Keratinocyte (primary cell): ENCODE measurements around the gene SEMA4A. TPM values are rescaled to one million over a fixed set of nuclear protein-coding genes. Genes with fewer than 3 reads are reported as not detected.

Source experiments
- DNase-seq: peaks from one replicate; pipeline ENCODE4 v3.0.0-alpha.2; 2011; ENCODE audit warnings: low read depth, missing footprints, low spot score
- FAIRE-seq: peaks from 2 replicates; lab custom pipeline; 2011; peaks lifted over from hg19 to GRCh38; lab: Jason Lieb, UNC
- H2AFZ ChIP-seq: 2 replicates; pipeline ENCODE4 v1.6.0; 2012; ENCODE audit warnings: low read length, control low read depth, inconsistent platforms; ENCODE audit not compliant: control insufficient read depth
- H3K27ac ChIP-seq: 2 replicates; pipeline ENCODE4 v1.5.1; 2011; ENCODE audit warnings: low read length; ENCODE audit not compliant: control insufficient read depth, insufficient read depth
- H3K27me3 ChIP-seq: 3 replicates; pipeline ENCODE4 v1.6.0; 2011; ENCODE audit warnings: low read length; ENCODE audit not compliant: control insufficient read depth, insufficient read depth; ENCODE audit errors: extremely low read depth
- H3K36me3 ChIP-seq, 2 experiments: 2 replicates in 1 of 2; 3 replicates in 1 of 2; pipeline ENCODE4 v1.5.1; 2011; ENCODE audit warnings: low read length in 2 of 2, mild to moderate bottlenecking in 1 of 2; ENCODE audit not compliant: control insufficient read depth in 2 of 2, insufficient read depth in 2 of 2; ENCODE audit errors: extremely low read depth in 1 of 2
- H3K4me1 ChIP-seq: 3 replicates; pipeline ENCODE4 v1.5.1; 2011; ENCODE audit warnings: low read length; ENCODE audit not compliant: control insufficient read depth, insufficient read depth; ENCODE audit errors: extremely low read depth
- H3K4me2 ChIP-seq: 3 replicates; pipeline ENCODE4 v1.6.0; 2011; ENCODE audit warnings: low read depth, low read length; ENCODE audit not compliant: control insufficient read depth, insufficient read depth; ENCODE audit errors: extremely low read depth
- H3K4me3 ChIP-seq, 3 experiments: fragments of 200-600 bp in 1 of 3; sonication (generic) in 1 of 3; 2 replicates in 2 of 3; 3 replicates in 1 of 3; pipeline ENCODE4 v1.5.1; 2011 to 2016; ENCODE audit warnings: low read length in 3 of 3, mild to moderate bottlenecking in 3 of 3, control low read depth in 2 of 3, inconsistent platforms in 1 of 3, low read depth in 1 of 3, mixed read lengths in 1 of 3, mixed run types in 1 of 3, moderate library complexity in 1 of 3; ENCODE audit not compliant: control insufficient read depth in 2 of 3, insufficient read depth in 2 of 3; ENCODE audit errors: extremely low read depth in 1 of 3
- H3K79me2 ChIP-seq: 2 replicates; pipeline ENCODE4 v1.6.0; 2012; ENCODE audit warnings: low read length; ENCODE audit not compliant: control insufficient read depth, insufficient read depth
- H3K9ac ChIP-seq: 3 replicates; pipeline ENCODE4 v1.6.0; 2011; ENCODE audit warnings: low read length; ENCODE audit not compliant: control insufficient read depth, insufficient read depth; ENCODE audit errors: extremely low read depth
- H3K9me1 ChIP-seq: 3 replicates; pipeline ENCODE4 v1.6.0; 2011; ENCODE audit warnings: low read length; ENCODE audit not compliant: control insufficient read depth, insufficient read depth; ENCODE audit errors: extremely low read depth
- H3K9me3 ChIP-seq: 2 replicates; pipeline ENCODE4 v1.5.1; 2012; ENCODE audit warnings: low read depth, low read length; ENCODE audit not compliant: control insufficient read depth
- H4K20me1 ChIP-seq: 3 replicates; pipeline ENCODE4 v1.6.0; 2011; ENCODE audit warnings: low read length; ENCODE audit not compliant: control insufficient read depth, insufficient read depth; ENCODE audit errors: extremely low read depth
- CTCF ChIP-seq, 3 experiments: IDR thresholded peaks in 1 of 3; conservative IDR thresholded peaks in 1 of 3; optimal IDR thresholded peaks in 1 of 3; 2 replicates in 2 of 3; 3 replicates in 1 of 3; pipeline versions ENCODE3 to v1.5.1; 2011; ENCODE audit warnings: low read length in 3 of 3, mild to moderate bottlenecking in 3 of 3, moderate library complexity in 2 of 3, control low read depth in 1 of 3, inconsistent platforms in 1 of 3; ENCODE audit not compliant: insufficient read depth in 2 of 3; ENCODE audit errors: extremely low read depth in 1 of 3
- EZH2 ChIP-seq: IDR thresholded peaks from one replicate; pipeline ENCODE4 v1.6.1; 2012; ENCODE audit warnings: inconsistent platforms, mild to moderate bottlenecking, low read length, moderate library complexity
- dilution Hi-C: fragments of 300-500 bp; cut with MboI; formaldehyde crosslinking; loops from one replicate; pipeline ENCODE4 v1.7.0; 2020; ENCODE audit warnings: low sequenced_read_pairs; ENCODE audit not compliant: extremely low pct_ligation_motif_present
- polyA plus RNA-seq, 5 experiments: library from polyadenylated mRNA; depleted of rRNA in 3 of 5; stranded (reverse) in 3 of 5; stranded (forward) in 1 of 5; unstranded in 1 of 5; fragments of >200 nt; gene quantifications; 1 replicate in 1 of 5; 2 replicates in 3 of 5; 3 replicates in 1 of 5; pipeline versions ENCODE4 v1.2.1 to v1.2.3, GENCODE V29; 2011 to 2012; ENCODE audit warnings: missing spikeins in 2 of 5, low read depth in 1 of 5, low replicate concordance in 1 of 5

The SEMA4A gene
- polyA plus RNA-seq, 1 donor (not counting 4 experiments of a cell fraction or from before 2014, with no cell fraction given) = 7.9 TPM

GRCh38 chr1:156146769-156147405, 6.5 kb upstream of the SEMA4A start:
- Histone ChIP-seq H3K4me2 (no peak overlapping the region), H3K4me1 (peaks cover 10% of the 10 kb centered on the region), H2AFZ (no peak overlapping the region), H3K9me1 (no peaks in the 10 kb centered on the region), H3K27me3 (peaks cover 4% of the 10 kb centered on the region), H3K9me3 (no peaks in the 10 kb centered on the region), H3K79me2 (no peaks in the 10 kb centered on the region), H3K9ac (peak overlapping the region; percentile 11), H4K20me1 (no peaks in the 10 kb centered on the region), H3K4me3 (no peak overlapping the region), H3K27ac (no peak overlapping the region), H3K36me3 (no peaks in the 10 kb centered on the region)
- TF ChIP-seq EZH2 (no peak), CTCF (optimal IDR thresholded peaks at IDR 0.05 in 1 of 3, IDR thresholded peaks at IDR 0.05 in 1 of 3, conservative IDR thresholded peaks at IDR 0.05 in 1 of 3; ENCODE audit: extremely low read depth in 1 of 3, insufficient read depth in 2 of 3, low read length in 3 of 3) (no peak)
- FAIRE-seq (no peak), DNase-seq (no peak)
- dilution Hi-C loops = no loop called here

DNA sequence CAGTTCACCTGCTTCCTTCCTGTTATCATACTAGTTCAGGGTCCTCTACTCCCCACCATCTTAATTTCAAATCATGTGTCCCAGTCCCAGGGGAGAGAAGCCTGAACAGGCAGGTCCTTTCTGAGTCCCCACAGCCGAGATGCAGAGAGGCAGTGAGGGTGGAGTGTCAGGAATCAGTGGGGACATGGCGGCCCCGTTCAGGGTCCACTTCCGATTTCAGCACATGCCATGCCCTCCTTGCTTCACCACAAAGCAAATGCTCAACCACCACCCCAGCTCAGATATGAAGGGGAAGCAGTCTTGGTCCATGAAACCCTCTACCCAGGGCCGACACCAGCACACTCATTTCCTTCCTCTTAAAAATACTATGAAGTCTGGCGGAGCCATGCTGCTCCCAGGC, 5.2 kb upstream of the SEMA4A start:
- dilution Hi-C loops = no loop called here

More for the DNA sequence above, 5.2 kb upstream of the SEMA4A start:
- no peak for TF ChIP-seq EZH2
- TF ChIP-seq CTCF (optimal IDR thresholded peaks at IDR 0.05 in 1 of 3, IDR thresholded peaks at IDR 0.05 in 1 of 3, conservative IDR thresholded peaks at IDR 0.05 in 1 of 3; ENCODE audit: extremely low read depth in 1 of 3, insufficient read depth in 2 of 3, low read length in 3 of 3) = no peak
- Histone ChIP-seq H3K27ac (no peak overlapping the region), H4K20me1 (no peaks in the 10 kb centered on the region), H3K9ac (no peak overlapping the region), H3K79me2 (no peaks in the 10 kb centered on the region), H3K4me1 (peaks cover 22% of the 10 kb centered on the region), H3K27me3 (peaks cover 4% of the 10 kb centered on the region), H3K9me1 (no peaks in the 10 kb centered on the region), H3K36me3 (no peaks in the 10 kb centered on the region), H3K4me2 (no peak overlapping the region), H3K4me3 (no peak overlapping the region), H3K9me3 (no peaks in the 10 kb centered on the region), H2AFZ (no peak overlapping the region)
- no peak for FAIRE-seq
- DNase-seq = no peak
